Uterus (tissue), 2 donors: Measurements from ENCODE around the gene HOMER2.
"Not testable (repeated sequence)": the region's sequence is repeated elsewhere in the genome, so short reads cannot be mapped to it uniquely, and the experiment has no call there.

Experiments
- POLR2A ChIP-seq, 2 donors: fragments of 450-650 bp; IDR thresholded peaks; one replicate each; pipeline ENCODE4 v1.6.1; 2016; ENCODE audit warnings: antibody characterized with exemption in 2 of 2, mild to moderate bottlenecking in 1 of 2, moderate library complexity in 1 of 2
- TF ChIP-seq, protein P1 (sequence below), 4 experiments: fragments of 200-600 bp in 2 of 4; fragments of 450-650 bp in 2 of 4; sonication (generic) in 2 of 4; IDR thresholded peaks; one replicate each; pipeline ENCODE4 v1.5.1; 2016 to 2019; ENCODE audit warnings: antibody characterized with exemption in 4 of 4, mild to moderate bottlenecking in 2 of 4, moderate library complexity in 1 of 4

DNA sequence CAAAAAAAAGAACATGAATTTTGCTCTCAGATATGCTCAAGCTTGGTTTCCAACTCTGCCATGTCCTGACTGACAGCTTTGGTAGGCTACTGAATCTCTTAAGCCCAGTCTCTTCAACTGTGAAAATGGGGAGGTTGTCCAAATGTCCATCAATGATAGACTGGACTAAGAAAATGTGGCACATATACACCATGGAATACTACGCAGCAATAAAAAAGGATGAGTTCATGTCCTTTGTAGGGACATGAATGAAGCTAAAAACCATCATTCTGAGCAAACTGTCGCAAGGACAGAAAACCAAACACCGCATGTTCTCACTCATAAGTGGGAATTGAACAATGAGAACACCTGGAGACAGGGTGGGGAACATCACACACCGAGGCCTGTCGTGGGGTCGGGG, 12.8 kb downstream of the HOMER2 start:
- TF ChIP-seq, protein P1, sequence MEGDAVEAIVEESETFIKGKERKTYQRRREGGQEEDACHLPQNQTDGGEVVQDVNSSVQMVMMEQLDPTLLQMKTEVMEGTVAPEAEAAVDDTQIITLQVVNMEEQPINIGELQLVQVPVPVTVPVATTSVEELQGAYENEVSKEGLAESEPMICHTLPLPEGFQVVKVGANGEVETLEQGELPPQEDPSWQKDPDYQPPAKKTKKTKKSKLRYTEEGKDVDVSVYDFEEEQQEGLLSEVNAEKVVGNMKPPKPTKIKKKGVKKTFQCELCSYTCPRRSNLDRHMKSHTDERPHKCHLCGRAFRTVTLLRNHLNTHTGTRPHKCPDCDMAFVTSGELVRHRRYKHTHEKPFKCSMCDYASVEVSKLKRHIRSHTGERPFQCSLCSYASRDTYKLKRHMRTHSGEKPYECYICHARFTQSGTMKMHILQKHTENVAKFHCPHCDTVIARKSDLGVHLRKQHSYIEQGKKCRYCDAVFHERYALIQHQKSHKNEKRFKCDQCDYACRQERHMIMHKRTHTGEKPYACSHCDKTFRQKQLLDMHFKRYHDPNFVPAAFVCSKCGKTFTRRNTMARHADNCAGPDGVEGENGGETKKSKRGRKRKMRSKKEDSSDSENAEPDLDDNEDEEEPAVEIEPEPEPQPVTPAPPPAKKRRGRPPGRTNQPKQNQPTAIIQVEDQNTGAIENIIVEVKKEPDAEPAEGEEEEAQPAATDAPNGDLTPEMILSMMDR (IDR thresholded peaks at IDR 0.05): not testable (repeated sequence)
- not testable (repeated sequence) for TF ChIP-seq POLR2A (IDR thresholded peaks at IDR 0.05)
